HEK293 (cell line): ENCODE data around the gene RDH12.
"Not testable (repeated sequence)": the region's sequence is repeated elsewhere in the genome, so short reads cannot be mapped to it uniquely, and the experiment has no call there.

Experiments
- CTCF ChIA-PET: fragments of 350-600 bp; formaldehyde crosslinking; extraction: SDS; loops from one replicate; lab custom pipeline; 2021; ENCODE audit warnings: antibody characterized with exemption; lab: Yijun Ruan, JAX
- POLR2A ChIA-PET: fragments of 300-600 bp; formaldehyde crosslinking; extraction: SDS; loops from one replicate; lab custom pipeline; 2020; ENCODE audit warnings: antibody characterized with exemption, inconsistent platforms; lab: Yijun Ruan, JAX
- H3K27ac ChIP-seq: fragments of 200-500 bp; sonication (Bioruptor generic); 2 replicates; pipeline ENCODE4 v1.5.1; 2014; ENCODE audit warnings: low read depth, low read length, control low read depth, inconsistent platforms; ENCODE audit errors: extremely low read depth
- H3K36me3 ChIP-seq, 2 experiments: fragments of 200-500 bp in 1 of 2; sonication (Bioruptor generic) in 1 of 2; 1 replicate in 1 of 2; 2 replicates in 1 of 2; pipeline ENCODE4 v1.5.1; 2014 to 2017; ENCODE audit warnings: inconsistent platforms in 2 of 2, low read length in 2 of 2; ENCODE audit not compliant: control insufficient read depth in 2 of 2, insufficient read depth in 1 of 2
- H3K4me1 ChIP-seq: fragments of 200-500 bp; sonication (Bioruptor generic); 2 replicates; pipeline ENCODE4 v1.5.1; 2014; ENCODE audit warnings: mild to moderate bottlenecking, low read length, inconsistent platforms; ENCODE audit not compliant: control insufficient read depth, insufficient read depth
- H3K4me3 ChIP-seq: 2 replicates; pipeline ENCODE4 v1.5.1; 2011; ENCODE audit warnings: low read depth, mild to moderate bottlenecking, control low read depth, low read length, moderate library complexity
- H3K9me3 ChIP-seq: fragments of 200-500 bp; sonication (Bioruptor generic); 2 replicates; pipeline ENCODE4 v1.5.1; 2014; ENCODE audit warnings: low read depth, low read length, inconsistent platforms; ENCODE audit not compliant: control insufficient read depth, insufficient read depth
- KLF16 ChIP-seq: fragments of 450-650 bp; formaldehyde crosslinking; IDR thresholded peaks from 2 replicates; pipeline ENCODE4 v1.5.1; 2017; ENCODE audit warnings: missing biosample characterization, missing genetic modification characterization
- KLF7 ChIP-seq: fragments of 450-650 bp; formaldehyde crosslinking; IDR thresholded peaks from 2 replicates; pipeline ENCODE4 v1.5.1; 2016; ENCODE audit warnings: missing biosample characterization, missing genetic modification characterization, borderline replicate concordance
- SCRT1 ChIP-seq: fragments of 450-650 bp; formaldehyde crosslinking; IDR thresholded peaks from 2 replicates; pipeline ENCODE4 v1.5.1; 2016; ENCODE audit warnings: missing biosample characterization, missing genetic modification characterization, borderline replicate concordance
- ZNF174 ChIP-seq: fragments of 450-650 bp; formaldehyde crosslinking; IDR thresholded peaks from 2 replicates; pipeline ENCODE4 v1.5.0; 2017; ENCODE audit warnings: missing biosample characterization, mild to moderate bottlenecking, missing genetic modification characterization
- ZNF214 ChIP-seq: fragments of 450-650 bp; formaldehyde crosslinking; IDR thresholded peaks from 2 replicates; pipeline ENCODE4 v1.5.1; 2017; ENCODE audit warnings: missing biosample characterization, mild to moderate bottlenecking, missing genetic modification characterization, borderline replicate concordance
- ZNF335 ChIP-seq: fragments of 450-650 bp; formaldehyde crosslinking; conservative IDR thresholded peaks from 2 replicates; pipeline ENCODE4 v1.5.1; 2016; ENCODE audit warnings: missing biosample characterization, missing genetic modification characterization
- ZNF473 ChIP-seq: fragments of 450-650 bp; formaldehyde crosslinking; IDR thresholded peaks from 2 replicates; pipeline ENCODE4 v1.5.1; 2017; ENCODE audit warnings: missing biosample characterization, missing genetic modification characterization
- ZNF600 ChIP-seq: fragments of 450-650 bp; formaldehyde crosslinking; IDR thresholded peaks from 2 replicates; pipeline ENCODE4 v1.5.1; 2016; ENCODE audit warnings: missing biosample characterization, missing genetic modification characterization
- ZNF791 ChIP-seq: fragments of 450-650 bp; formaldehyde crosslinking; IDR thresholded peaks from 2 replicates; pipeline ENCODE4 v1.5.1; 2016; ENCODE audit warnings: missing biosample characterization, missing genetic modification characterization
- TF ChIP-seq, protein P1 (sequence below): fragments of 450-650 bp; formaldehyde crosslinking; IDR thresholded peaks from 2 replicates; pipeline ENCODE4 v1.5.1; 2016; ENCODE audit warnings: missing biosample characterization, missing genetic modification characterization, low read depth
- TF ChIP-seq, protein P2 (sequence below): fragments of 450-650 bp; formaldehyde crosslinking; IDR thresholded peaks from 2 replicates; pipeline ENCODE4 v1.5.1; 2016; ENCODE audit warnings: missing biosample characterization, missing genetic modification characterization
- TF ChIP-seq, protein P3 (sequence below): fragments of 450-650 bp; formaldehyde crosslinking; IDR thresholded peaks from 2 replicates; pipeline ENCODE4 v1.5.1; 2016; ENCODE audit warnings: missing biosample characterization, missing genetic modification characterization

RDH12 gene

DNA sequence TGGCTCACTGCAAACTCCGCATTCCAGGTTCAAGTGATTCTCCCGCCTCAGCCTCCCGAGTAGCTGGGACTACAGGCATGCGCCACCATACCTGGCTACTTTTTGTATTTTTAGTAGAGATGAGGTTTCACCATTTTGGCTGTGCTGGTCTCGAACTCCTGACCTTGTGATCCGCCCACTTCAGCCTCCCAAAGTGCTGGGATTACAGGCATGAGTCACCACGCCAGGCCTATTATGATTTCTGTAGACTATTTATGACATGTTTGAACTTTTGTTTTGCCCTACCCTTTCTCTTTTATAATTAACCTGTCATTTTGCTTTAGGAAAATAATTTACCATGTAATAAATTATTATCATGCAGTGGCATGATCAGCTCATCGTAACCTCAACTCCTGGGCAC is at the start of gene RDH12:
Gene RDH12, plus strand, starts transcription at position 395 of the 400 bp plus-strand sequence. CDS start 20,757 bp downstream, outside the sequence.
- TF ChIP-seq, protein P1, sequence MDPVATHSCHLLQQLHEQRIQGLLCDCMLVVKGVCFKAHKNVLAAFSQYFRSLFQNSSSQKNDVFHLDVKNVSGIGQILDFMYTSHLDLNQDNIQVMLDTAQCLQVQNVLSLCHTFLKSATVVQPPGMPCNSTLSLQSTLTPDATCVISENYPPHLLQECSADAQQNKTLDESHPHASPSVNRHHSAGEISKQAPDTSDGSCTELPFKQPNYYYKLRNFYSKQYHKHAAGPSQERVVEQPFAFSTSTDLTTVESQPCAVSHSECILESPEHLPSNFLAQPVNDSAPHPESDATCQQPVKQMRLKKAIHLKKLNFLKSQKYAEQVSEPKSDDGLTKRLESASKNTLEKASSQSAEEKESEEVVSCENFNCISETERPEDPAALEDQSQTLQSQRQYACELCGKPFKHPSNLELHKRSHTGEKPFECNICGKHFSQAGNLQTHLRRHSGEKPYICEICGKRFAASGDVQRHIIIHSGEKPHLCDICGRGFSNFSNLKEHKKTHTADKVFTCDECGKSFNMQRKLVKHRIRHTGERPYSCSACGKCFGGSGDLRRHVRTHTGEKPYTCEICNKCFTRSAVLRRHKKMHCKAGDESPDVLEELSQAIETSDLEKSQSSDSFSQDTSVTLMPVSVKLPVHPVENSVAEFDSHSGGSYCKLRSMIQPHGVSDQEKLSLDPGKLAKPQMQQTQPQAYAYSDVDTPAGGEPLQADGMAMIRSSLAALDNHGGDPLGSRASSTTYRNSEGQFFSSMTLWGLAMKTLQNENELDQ (tag by site-specific recombination): peak; percentile 93
- not testable (repeated sequence) for H3K9me3 ChIP-seq, H3K4me3 ChIP-seq, H3K27ac ChIP-seq, H3K4me1 ChIP-seq, H3K36me3 ChIP-seq
- ChIA-PET CTCF (interaction anchor here (0.6 to 7.9 kb wide), 6 partner anchors 28 to 1354 kb away, joined by 3 to 131 read pairs (median 6); no protein-coding TSS in a partner anchor), POLR2A (interaction anchor here (0.7 to 1.4 kb wide), 2 partner anchors 26 to 276 kb away, joined by 3 to 4 read pairs; no protein-coding TSS in a partner anchor)

DNA sequence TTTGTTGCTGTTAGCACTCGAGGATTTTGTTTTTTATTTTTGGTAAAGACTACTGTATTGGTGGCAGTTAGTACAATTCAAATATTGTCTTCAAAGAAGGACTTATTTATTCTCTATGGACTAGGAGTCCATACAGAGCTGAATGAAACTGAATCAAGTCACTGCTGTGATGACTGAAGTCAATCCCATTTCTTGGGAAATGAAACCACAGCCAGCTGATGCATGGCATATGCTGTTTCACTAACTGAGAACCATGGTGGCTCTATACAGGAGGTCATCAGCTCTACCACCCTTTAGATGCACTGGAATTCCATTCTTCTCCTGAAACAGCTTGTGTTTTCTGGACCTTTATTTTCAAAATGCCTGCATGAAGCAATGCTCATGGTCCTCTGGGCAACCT is 49.5 kb upstream of the RDH12 start:
- no peak for TF ChIP-seq ZNF335 (tag by site-specific recombination)
- no peak overlapping the region for H3K27ac ChIP-seq
- H3K4me3 ChIP-seq: no peak overlapping the region
- ChIA-PET CTCF (interaction anchor here (0.6 to 1.8 kb wide), 4 partner anchors 15 to 126 kb away, joined by 3 to 7 read pairs (median 4); no protein-coding TSS in a partner anchor), POLR2A (no interaction called here)
- peaks cover 55 to 91% of the 10 kb centered on the region in 2 experiments for H3K36me3 ChIP-seq
- no peaks in the 10 kb centered on the region for H3K4me1 ChIP-seq
- no peaks in the 10 kb centered on the region for H3K9me3 ChIP-seq

DNA sequence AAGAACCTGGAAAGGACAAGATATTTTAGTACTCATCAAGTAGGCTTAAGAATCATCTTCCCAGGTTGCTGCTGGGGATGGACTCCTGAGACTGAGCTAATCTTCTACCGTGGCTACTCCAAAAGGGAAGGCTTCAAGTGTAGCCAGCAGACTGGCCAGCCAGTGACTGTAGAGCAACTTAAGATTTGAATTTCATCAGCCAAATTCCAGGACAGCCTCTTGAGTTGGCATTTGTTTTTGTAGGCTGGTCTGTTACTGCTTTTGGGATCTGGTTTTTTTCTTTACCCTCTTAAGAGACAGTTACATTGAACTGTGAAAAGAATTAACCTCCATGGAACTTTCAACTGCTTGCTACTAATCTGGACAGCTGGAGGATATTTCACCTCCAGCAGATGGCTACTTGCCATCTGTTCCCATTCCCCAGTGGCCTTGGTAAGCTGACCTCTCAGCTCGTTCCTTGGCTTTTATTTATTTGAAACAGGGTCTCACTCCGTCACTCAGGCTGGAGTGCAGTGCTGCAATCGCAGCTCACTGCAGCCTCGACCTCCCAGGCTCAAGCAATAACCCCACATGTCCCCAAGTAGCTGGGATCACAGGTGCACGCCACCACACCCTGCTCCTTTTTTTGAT is 47.9 kb upstream of the RDH12 start:
- H3K4me3 ChIP-seq: no peak overlapping the region
- ChIA-PET CTCF (interaction anchor here (1.3 to 1.4 kb wide), 2 partner anchors 12 to 226 kb away, joined by 4 to 5 read pairs; no protein-coding TSS in a partner anchor), POLR2A (no interaction called here)
- TF ChIP-seq, protein P2, sequence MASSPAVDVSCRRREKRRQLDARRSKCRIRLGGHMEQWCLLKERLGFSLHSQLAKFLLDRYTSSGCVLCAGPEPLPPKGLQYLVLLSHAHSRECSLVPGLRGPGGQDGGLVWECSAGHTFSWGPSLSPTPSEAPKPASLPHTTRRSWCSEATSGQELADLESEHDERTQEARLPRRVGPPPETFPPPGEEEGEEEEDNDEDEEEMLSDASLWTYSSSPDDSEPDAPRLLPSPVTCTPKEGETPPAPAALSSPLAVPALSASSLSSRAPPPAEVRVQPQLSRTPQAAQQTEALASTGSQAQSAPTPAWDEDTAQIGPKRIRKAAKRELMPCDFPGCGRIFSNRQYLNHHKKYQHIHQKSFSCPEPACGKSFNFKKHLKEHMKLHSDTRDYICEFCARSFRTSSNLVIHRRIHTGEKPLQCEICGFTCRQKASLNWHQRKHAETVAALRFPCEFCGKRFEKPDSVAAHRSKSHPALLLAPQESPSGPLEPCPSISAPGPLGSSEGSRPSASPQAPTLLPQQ (tag by site-specific recombination): peak; percentile 64
- TF ChIP-seq ZNF174 (tag by site-specific recombination): no peak
- TF ChIP-seq, all 188 proteins: peak for 1
- Histone ChIP-seq H3K27ac (no peak overlapping the region), H3K36me3 (peaks cover 57 to 88% of the 10 kb centered on the region in 2 experiments), H3K4me1 (no peaks in the 10 kb centered on the region), H3K9me3 (no peaks in the 10 kb centered on the region)

DNA sequence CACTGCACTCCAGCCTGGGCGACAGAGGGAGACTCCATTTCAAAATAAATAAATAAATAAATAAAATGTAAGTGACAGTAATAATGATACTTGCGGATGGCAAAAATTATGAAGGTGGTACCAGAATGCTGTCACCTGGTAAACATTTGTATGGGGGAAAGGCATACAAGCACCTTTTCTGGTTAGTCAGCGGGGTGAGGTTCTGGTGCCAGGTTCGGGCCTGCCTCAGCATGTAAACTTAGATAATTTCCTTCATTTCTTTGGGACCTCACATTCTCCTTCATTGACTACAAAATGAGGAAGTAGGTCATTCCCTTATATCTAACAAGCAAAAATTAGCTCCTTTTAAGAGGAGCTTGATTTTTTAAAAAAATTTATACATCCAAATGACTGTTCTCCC is 38.1 kb upstream of the RDH12 start:
- TF ChIP-seq, protein P3, sequence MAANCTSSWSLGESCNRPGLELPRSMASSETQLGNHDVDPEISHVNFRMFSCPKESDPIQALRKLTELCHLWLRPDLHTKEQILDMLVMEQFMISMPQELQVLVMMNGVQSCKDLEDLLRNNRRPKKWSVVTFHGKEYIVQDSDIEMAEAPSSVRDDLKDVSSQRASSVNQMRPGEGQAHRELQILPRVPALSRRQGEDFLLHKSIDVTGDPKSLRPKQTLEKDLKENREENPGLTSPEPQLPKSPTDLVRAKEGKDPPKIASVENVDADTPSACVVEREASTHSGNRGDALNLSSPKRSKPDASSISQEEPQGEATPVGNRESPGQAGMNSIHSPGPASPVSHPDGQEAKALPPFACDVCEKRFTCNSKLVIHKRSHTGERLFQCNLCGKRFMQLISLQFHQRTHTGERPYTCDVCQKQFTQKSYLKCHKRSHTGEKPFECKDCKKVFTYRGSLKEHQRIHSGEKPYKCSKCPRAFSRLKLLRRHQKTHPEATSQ: no peak
- TF ChIP-seq KLF7 (tag by site-specific recombination) (no peak), SCRT1 (no peak), KLF16 (no peak), ZNF791 (tag by site-specific recombination) (no peak), ZNF600 (no peak), ZNF214 (tag by site-specific recombination) (no peak), ZNF473 (tag by site-specific recombination) (no peak)
- Histone ChIP-seq H3K4me1 (peaks cover 1% of the 10 kb centered on the region; the same call in 1 of the 2 replicates), H3K9me3 (no peaks in the 10 kb centered on the region), H3K4me3 (no peak overlapping the region), H3K27ac (no peak overlapping the region), H3K36me3 (peaks cover 10 to 26% of the 10 kb centered on the region in 2 experiments)
- CTCF ChIA-PET: interaction anchor here (0.7 to 2.5 kb wide), 8 partner anchors 9 to 236 kb away, joined by 3 to 11 read pairs (median 4); partner anchors contain the start of gene ARG2
- POLR2A ChIA-PET: no interaction called here
